GM06990 (cell line): ENCODE results near the gene LSM14B.

Experiments used
- DNase-seq: peaks from one replicate; pipeline ENCODE4 v3.0.0-alpha.2; 2011; ENCODE audit not compliant: insufficient read length; ENCODE audit errors: extremely low read depth
- H3K27me3 ChIP-seq: replicated peaks from 2 replicates; pipeline ENCODE4 v1.6.0; 2011; ENCODE audit warnings: low read length; ENCODE audit not compliant: control insufficient read depth, insufficient read depth
- H3K36me3 ChIP-seq: 2 replicates; pipeline ENCODE4 v1.5.1; 2011; ENCODE audit warnings: low read length; ENCODE audit not compliant: control insufficient read depth, insufficient read depth
- H3K4me3 ChIP-seq: replicated peaks from 2 replicates; pipeline ENCODE4 v1.5.1; 2011; ENCODE audit warnings: low read depth, mild to moderate bottlenecking, control low read depth, low read length
- TF ChIP-seq, protein P1 (sequence below): IDR thresholded peaks from 2 replicates; pipeline ENCODE4 v1.5.1; 2011; ENCODE audit warnings: low read length, control low read depth, mild to moderate bottlenecking, inconsistent platforms; ENCODE audit not compliant: insufficient read depth, poor library complexity, severe bottlenecking

Gene LSM14B

DNA sequence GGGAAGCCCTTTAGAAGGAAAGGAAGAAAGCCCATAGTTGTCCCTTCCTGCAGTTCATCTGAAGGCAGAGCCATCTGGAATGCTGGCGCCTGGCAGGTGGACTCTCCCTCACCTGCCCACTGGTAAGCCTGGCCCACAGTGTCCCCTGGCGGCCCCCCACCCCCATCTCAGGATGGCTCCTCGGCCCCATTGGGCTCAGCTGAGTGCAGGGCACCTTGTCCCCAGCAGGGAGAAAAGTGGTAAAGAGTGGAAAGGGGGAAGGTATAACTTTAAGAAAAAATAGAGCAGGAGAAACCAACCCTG, 33.9 kb downstream of the LSM14B start:
- peaks cover 8% of the 10 kb centered on the region for H3K36me3 ChIP-seq
- TF ChIP-seq, protein P1, sequence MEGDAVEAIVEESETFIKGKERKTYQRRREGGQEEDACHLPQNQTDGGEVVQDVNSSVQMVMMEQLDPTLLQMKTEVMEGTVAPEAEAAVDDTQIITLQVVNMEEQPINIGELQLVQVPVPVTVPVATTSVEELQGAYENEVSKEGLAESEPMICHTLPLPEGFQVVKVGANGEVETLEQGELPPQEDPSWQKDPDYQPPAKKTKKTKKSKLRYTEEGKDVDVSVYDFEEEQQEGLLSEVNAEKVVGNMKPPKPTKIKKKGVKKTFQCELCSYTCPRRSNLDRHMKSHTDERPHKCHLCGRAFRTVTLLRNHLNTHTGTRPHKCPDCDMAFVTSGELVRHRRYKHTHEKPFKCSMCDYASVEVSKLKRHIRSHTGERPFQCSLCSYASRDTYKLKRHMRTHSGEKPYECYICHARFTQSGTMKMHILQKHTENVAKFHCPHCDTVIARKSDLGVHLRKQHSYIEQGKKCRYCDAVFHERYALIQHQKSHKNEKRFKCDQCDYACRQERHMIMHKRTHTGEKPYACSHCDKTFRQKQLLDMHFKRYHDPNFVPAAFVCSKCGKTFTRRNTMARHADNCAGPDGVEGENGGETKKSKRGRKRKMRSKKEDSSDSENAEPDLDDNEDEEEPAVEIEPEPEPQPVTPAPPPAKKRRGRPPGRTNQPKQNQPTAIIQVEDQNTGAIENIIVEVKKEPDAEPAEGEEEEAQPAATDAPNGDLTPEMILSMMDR = no peak
- DNase-seq = no peak
- H3K4me3 ChIP-seq = no peak overlapping the region
- H3K27me3 ChIP-seq = no peaks in the 10 kb centered on the region

GRCh38 chr20:62156592-62157386, 34.5 kb downstream of the LSM14B start:
- Histone ChIP-seq H3K4me3 (no peak overlapping the region), H3K36me3 (peaks cover 13% of the 10 kb centered on the region), H3K27me3 (no peaks in the 10 kb centered on the region)
- TF ChIP-seq, protein P1 = peak; percentile 82
- DNase-seq = peak; percentile 50

DNA sequence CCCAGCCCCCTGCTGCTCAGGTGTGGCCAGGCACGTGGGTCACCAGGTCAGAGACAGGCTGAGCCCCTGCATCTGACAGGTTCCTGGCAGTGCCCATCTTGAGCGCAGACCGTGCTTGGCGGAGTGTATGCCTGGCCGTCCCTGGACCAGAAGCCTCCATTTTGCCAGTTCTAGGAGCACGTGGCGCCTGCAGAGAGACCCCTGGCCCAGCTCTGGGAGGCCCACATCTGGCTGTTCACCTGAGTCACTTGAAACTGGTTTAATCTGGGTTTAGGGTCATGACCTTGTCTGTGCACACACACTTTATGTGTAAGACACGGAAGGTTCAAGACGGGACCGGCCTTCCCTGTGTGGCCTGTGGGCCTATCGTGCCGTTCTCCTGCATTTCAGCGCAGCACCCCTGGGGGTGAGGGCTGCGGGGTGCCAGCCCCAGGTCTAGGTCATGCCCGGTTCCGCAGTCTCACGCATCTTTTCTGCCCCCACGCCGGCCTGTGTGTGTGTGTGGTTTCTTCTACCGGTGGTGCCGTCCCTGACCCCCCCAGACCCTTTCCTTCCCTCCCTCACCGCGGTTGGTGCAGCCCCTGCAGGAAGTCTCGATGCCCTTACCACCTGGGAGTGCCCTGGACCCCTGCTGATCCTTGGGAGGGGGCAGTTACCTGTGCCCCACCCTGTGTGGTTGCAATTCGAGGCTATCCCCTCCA, 35.3 kb downstream of the LSM14B start:
- Histone ChIP-seq H3K36me3 (peaks cover 13% of the 10 kb centered on the region), H3K27me3 (no peaks in the 10 kb centered on the region), H3K4me3 (no peak overlapping the region)
- DNase-seq = no peak
- TF ChIP-seq, protein P1 = no peak

DNA sequence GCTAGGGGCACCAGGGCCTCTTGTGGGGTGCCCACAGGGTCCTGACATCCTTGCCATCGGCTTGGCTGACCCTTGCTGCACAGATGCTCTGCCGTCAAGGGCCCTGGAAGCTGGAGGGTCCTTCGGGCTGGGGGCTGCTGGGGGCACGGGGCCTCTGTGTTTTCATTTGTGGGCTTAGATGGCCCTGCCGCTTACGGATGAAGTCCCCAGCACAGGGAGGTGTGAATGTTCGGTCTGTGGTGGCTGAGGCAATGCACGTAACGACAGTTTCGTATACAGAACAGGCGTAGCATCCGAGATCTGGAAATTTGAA, 35.8 kb downstream of the LSM14B start:
- Histone ChIP-seq H3K27me3 (no peaks in the 10 kb centered on the region), H3K36me3 (peaks cover 16% of the 10 kb centered on the region), H3K4me3 (no peak overlapping the region)
- TF ChIP-seq, protein P1 = no peak
- no peak for DNase-seq

DNA sequence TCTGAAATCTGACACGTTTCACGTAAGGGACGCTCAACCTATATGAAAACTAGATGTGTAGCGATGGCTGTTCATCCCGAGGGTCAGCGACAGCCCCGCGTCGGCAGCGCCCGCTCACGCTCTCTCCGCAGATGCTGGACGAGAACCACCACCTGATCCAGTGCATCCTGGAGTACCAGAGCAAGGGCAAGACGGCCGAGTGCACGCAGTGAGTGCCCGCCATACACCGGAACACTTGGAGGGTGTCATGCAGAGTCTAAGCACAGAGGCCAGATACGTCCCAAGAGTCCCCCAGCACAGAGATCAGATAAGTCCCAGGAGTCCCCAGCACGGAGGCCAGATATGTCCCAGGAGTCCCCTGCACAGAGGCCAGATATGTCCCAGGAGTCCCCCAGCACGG, 36.3 kb downstream of the LSM14B start:
- H3K36me3 ChIP-seq = peaks cover 16% of the 10 kb centered on the region
- TF ChIP-seq, protein P1 = no peak
- DNase-seq = no peak
- H3K27me3 ChIP-seq = no peaks in the 10 kb centered on the region
- no peak overlapping the region for H3K4me3 ChIP-seq
